SK-N-SH treated with all-trans-retinoic acid at 6 μM for 48 hours (cell line): ENCODE data around the gene GNMT.

ENCODE experiments used
- ATAC-seq: fragments of 200-7000 bp; cut with Tn5 transposase; 3 replicates; pipeline ENCODE4 v1.9.1; 2020; ENCODE audit warnings: mild to moderate bottlenecking, moderate library complexity
- ARNTL ChIP-seq: fragments of 450-650 bp; formaldehyde crosslinking; IDR thresholded peaks from 2 replicates; pipeline ENCODE4 v1.5.0; 2020; ENCODE audit warnings: low read depth, mild to moderate bottlenecking, moderate library complexity, borderline replicate concordance
- BACH2 ChIP-seq: fragments of 250-450 bp; sonication (Bioruptor Pico); IDR thresholded peaks from 2 replicates; pipeline ENCODE4 v1.9.0; 2021; ENCODE audit warnings: mild to moderate bottlenecking, borderline replicate concordance
- CSDC2 ChIP-seq: fragments of 250-450 bp; sonication (Bioruptor Pico); IDR thresholded peaks from 2 replicates; pipeline ENCODE4 v1.5.0; 2020; ENCODE audit warnings: mild to moderate bottlenecking, moderate library complexity
- GLIS3 ChIP-seq: fragments of 250-450 bp; sonication (Bioruptor Pico); IDR thresholded peaks from 2 replicates; pipeline ENCODE4 v1.5.0; 2020; ENCODE audit warnings: mild to moderate bottlenecking, moderate library complexity
- ISL1 ChIP-seq: fragments of 250-450 bp; sonication (Bioruptor Pico); IDR thresholded peaks from 2 replicates; pipeline ENCODE4 v2.1.2; 2022; ENCODE audit warnings: mild to moderate bottlenecking, moderate library complexity
- OSR1 ChIP-seq: fragments of 250-450 bp; sonication (Bioruptor Pico); IDR thresholded peaks from 2 replicates; pipeline ENCODE4 v1.8.0; 2022; ENCODE audit warnings: moderate library complexity, mild to moderate bottlenecking, inconsistent platforms
- PPARA ChIP-seq: fragments of 250-450 bp; sonication (Bioruptor Pico); IDR thresholded peaks from 2 replicates; pipeline ENCODE4 v1.5.0; 2020; ENCODE audit warnings: mild to moderate bottlenecking, borderline replicate concordance
- RARB ChIP-seq: fragments of 250-450 bp; sonication (Bioruptor Pico); IDR thresholded peaks from 2 replicates; pipeline ENCODE4 v1.8.0; 2021; ENCODE audit warnings: mild to moderate bottlenecking, moderate library complexity
- SNAI2 ChIP-seq: fragments of 250-450 bp; sonication (Bioruptor Pico); IDR thresholded peaks from 2 replicates; pipeline ENCODE4 v1.5.0; 2020; ENCODE audit warnings: mild to moderate bottlenecking, moderate library complexity
- TCF4 ChIP-seq: fragments of 250-450 bp; sonication (Bioruptor Pico); IDR thresholded peaks from 2 replicates; pipeline ENCODE4 v1.8.0; 2021; ENCODE audit warnings: mild to moderate bottlenecking, moderate library complexity, borderline replicate concordance
- TOX ChIP-seq: fragments of 250-450 bp; sonication (Bioruptor Pico); IDR thresholded peaks from 2 replicates; pipeline ENCODE4 v1.8.0; 2021; ENCODE audit warnings: mild to moderate bottlenecking, moderate library complexity, borderline replicate concordance
- ZC3H10 ChIP-seq: fragments of 250-450 bp; sonication (Bioruptor Pico); IDR thresholded peaks from 2 replicates; pipeline ENCODE4 v1.5.1; 2021; ENCODE audit warnings: mild to moderate bottlenecking, moderate library complexity
- ZFP3 ChIP-seq: fragments of 250-450 bp; sonication (Bioruptor Pico); IDR thresholded peaks from 2 replicates; pipeline ENCODE4 v1.5.0; 2020; ENCODE audit warnings: mild to moderate bottlenecking, moderate library complexity
- ZFP30 ChIP-seq: fragments of 450-650 bp; formaldehyde crosslinking; IDR thresholded peaks from 2 replicates; pipeline ENCODE4 v1.5.0; 2022; ENCODE audit warnings: mild to moderate bottlenecking, moderate library complexity
- ZNF565 ChIP-seq: fragments of 450-650 bp; formaldehyde crosslinking; conservative IDR thresholded peaks from 2 replicates; pipeline ENCODE4 v1.5.0; 2020; ENCODE audit warnings: low read depth, mild to moderate bottlenecking, moderate library complexity
- ZNF70 ChIP-seq: fragments of 450-650 bp; formaldehyde crosslinking; IDR thresholded peaks from 2 replicates; pipeline ENCODE4 v1.5.0; 2020; ENCODE audit warnings: mild to moderate bottlenecking, moderate library complexity
- ZNF8 ChIP-seq: fragments of 450-650 bp; formaldehyde crosslinking; IDR thresholded peaks from 2 replicates; pipeline ENCODE4 v1.5.0; 2020; ENCODE audit warnings: mild to moderate bottlenecking, moderate library complexity
- TF ChIP-seq, protein P1 (sequence below): fragments of 250-450 bp; sonication (Bioruptor Pico); IDR thresholded peaks from 2 replicates; pipeline ENCODE4 v1.8.0; 2021; ENCODE audit warnings: low read depth, mild to moderate bottlenecking, moderate library complexity, borderline replicate concordance
- TF ChIP-seq, protein P2 (sequence below): fragments of 250-450 bp; sonication (Bioruptor Pico); IDR thresholded peaks from 2 replicates; pipeline ENCODE4 v1.5.1; 2020; ENCODE audit warnings: low read depth, mild to moderate bottlenecking, moderate library complexity
- TF ChIP-seq, protein P3 (sequence below): fragments of 250-450 bp; sonication (Bioruptor Pico); IDR thresholded peaks from 2 replicates; pipeline ENCODE4 v1.5.1; 2021; ENCODE audit warnings: mild to moderate bottlenecking, moderate library complexity
- TF ChIP-seq, protein P4 (sequence below): fragments of 250-450 bp; sonication (Bioruptor Pico); IDR thresholded peaks from 2 replicates; pipeline ENCODE4 v1.5.0; 2020; ENCODE audit warnings: mild to moderate bottlenecking, moderate library complexity
- TF ChIP-seq, protein P5 (sequence below): fragments of 250-450 bp; sonication (Bioruptor Pico); IDR thresholded peaks from 2 replicates; pipeline ENCODE4 v1.8.0; 2020; ENCODE audit warnings: mild to moderate bottlenecking, moderate library complexity, borderline replicate concordance

GNMT gene

DNA sequence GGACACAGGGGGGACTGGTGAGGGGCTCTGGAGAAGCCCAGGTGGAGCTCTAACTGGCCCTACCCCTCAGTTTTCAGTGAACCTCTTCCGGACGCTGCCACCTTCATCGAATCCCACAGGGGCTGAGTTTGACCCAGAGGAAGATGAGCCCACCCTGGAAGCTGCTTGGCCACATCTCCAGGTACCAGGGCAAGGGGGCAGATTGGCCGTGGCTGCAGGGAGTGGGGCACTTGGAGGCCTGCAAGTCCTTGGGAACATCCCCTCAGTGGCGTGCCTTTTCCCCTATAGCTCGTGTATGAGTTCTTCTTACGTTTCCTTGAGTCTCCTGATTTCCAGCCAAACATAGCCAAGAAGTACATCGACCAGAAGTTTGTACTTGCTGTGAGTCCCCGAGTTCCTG, 46.6 kb downstream of the GNMT start:
- ATAC-seq, result no peak
- TF ChIP-seq ZNF565 (CRISPR knock-in tag), result no peak
- no peak for TF ChIP-seq BACH2 (CRISPR knock-in tag)
- TF ChIP-seq, protein P1, sequence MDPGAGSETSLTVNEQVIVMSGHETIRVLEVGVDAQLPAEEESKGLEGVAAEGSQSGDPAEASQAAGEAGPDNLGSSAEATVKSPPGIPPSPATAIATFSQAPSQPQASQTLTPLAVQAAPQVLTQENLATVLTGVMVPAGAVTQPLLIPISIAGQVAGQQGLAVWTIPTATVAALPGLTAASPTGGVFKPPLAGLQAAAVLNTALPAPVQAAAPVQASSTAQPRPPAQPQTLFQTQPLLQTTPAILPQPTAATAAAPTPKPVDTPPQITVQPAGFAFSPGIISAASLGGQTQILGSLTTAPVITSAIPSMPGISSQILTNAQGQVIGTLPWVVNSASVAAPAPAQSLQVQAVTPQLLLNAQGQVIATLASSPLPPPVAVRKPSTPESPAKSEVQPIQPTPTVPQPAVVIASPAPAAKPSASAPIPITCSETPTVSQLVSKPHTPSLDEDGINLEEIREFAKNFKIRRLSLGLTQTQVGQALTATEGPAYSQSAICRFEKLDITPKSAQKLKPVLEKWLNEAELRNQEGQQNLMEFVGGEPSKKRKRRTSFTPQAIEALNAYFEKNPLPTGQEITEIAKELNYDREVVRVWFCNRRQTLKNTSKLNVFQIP (CRISPR knock-in tag), result no peak
- no peak for TF ChIP-seq ZNF70
- no peak for TF ChIP-seq ZNF8 (CRISPR knock-in tag)
- no peak for TF ChIP-seq OSR1
- TF ChIP-seq, protein P2, sequence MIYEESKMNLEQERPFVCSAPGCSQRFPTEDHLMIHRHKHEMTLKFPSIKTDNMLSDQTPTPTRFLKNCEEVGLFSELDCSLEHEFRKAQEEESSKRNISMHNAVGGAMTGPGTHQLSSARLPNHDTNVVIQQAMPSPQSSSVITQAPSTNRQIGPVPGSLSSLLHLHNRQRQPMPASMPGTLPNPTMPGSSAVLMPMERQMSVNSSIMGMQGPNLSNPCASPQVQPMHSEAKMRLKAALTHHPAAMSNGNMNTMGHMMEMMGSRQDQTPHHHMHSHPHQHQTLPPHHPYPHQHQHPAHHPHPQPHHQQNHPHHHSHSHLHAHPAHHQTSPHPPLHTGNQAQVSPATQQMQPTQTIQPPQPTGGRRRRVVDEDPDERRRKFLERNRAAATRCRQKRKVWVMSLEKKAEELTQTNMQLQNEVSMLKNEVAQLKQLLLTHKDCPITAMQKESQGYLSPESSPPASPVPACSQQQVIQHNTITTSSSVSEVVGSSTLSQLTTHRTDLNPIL (CRISPR knock-in tag), result no peak
- TF ChIP-seq GLIS3 (CRISPR knock-in tag), result no peak
- TF ChIP-seq, protein P3, sequence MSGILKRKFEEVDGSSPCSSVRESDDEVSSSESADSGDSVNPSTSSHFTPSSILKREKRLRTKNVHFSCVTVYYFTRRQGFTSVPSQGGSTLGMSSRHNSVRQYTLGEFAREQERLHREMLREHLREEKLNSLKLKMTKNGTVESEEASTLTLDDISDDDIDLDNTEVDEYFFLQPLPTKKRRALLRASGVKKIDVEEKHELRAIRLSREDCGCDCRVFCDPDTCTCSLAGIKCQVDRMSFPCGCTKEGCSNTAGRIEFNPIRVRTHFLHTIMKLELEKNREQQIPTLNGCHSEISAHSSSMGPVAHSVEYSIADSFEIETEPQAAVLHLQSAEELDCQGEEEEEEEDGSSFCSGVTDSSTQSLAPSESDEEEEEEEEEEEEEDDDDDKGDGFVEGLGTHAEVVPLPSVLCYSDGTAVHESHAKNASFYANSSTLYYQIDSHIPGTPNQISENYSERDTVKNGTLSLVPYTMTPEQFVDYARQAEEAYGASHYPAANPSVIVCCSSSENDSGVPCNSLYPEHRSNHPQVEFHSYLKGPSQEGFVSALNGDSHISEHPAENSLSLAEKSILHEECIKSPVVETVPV (CRISPR knock-in tag), result no peak
- TF ChIP-seq ARNTL (CRISPR knock-in tag), result no peak
- no peak for TF ChIP-seq ZFP3 (CRISPR knock-in tag)
- TF ChIP-seq TOX (CRISPR knock-in tag), result no peak
- no peak for TF ChIP-seq CSDC2 (CRISPR knock-in tag)
- TF ChIP-seq, protein P4, sequence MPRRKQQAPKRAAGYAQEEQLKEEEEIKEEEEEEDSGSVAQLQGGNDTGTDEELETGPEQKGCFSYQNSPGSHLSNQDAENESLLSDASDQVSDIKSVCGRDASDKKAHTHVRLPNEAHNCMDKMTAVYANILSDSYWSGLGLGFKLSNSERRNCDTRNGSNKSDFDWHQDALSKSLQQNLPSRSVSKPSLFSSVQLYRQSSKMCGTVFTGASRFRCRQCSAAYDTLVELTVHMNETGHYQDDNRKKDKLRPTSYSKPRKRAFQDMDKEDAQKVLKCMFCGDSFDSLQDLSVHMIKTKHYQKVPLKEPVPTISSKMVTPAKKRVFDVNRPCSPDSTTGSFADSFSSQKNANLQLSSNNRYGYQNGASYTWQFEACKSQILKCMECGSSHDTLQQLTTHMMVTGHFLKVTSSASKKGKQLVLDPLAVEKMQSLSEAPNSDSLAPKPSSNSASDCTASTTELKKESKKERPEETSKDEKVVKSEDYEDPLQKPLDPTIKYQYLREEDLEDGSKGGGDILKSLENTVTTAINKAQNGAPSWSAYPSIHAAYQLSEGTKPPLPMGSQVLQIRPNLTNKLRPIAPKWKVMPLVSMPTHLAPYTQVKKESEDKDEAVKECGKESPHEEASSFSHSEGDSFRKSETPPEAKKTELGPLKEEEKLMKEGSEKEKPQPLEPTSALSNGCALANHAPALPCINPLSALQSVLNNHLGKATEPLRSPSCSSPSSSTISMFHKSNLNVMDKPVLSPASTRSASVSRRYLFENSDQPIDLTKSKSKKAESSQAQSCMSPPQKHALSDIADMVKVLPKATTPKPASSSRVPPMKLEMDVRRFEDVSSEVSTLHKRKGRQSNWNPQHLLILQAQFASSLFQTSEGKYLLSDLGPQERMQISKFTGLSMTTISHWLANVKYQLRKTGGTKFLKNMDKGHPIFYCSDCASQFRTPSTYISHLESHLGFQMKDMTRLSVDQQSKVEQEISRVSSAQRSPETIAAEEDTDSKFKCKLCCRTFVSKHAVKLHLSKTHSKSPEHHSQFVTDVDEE, result no peak
- TF ChIP-seq PPARA (CRISPR knock-in tag), result no peak
- TF ChIP-seq, protein P5, sequence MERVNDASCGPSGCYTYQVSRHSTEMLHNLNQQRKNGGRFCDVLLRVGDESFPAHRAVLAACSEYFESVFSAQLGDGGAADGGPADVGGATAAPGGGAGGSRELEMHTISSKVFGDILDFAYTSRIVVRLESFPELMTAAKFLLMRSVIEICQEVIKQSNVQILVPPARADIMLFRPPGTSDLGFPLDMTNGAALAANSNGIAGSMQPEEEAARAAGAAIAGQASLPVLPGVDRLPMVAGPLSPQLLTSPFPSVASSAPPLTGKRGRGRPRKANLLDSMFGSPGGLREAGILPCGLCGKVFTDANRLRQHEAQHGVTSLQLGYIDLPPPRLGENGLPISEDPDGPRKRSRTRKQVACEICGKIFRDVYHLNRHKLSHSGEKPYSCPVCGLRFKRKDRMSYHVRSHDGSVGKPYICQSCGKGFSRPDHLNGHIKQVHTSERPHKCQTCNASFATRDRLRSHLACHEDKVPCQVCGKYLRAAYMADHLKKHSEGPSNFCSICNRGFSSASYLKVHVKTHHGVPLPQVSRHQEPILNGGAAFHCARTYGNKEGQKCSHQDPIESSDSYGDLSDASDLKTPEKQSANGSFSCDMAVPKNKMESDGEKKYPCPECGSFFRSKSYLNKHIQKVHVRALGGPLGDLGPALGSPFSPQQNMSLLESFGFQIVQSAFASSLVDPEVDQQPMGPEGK (CRISPR knock-in tag), result no peak
- TF ChIP-seq TCF4, result no peak
- TF ChIP-seq ISL1 (CRISPR knock-in tag), result no peak

DNA sequence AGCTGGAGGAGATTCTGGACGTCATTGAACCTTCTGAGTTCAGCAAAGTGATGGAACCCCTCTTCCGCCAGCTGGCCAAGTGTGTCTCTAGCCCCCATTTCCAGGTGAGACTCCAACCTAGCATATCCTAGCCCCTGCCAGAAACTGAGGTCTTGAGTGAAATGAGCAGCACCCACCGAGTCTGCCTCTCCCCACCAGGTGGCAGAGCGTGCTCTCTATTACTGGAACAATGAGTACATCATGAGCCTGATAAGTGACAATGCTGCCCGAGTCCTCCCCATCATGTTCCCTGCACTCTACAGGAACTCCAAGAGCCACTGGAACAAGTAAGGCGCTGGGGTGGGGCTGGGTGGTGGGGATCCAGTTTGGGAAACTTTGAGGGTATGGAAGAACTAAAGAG, 48.6 kb downstream of the GNMT start:
- TF ChIP-seq ISL1 (CRISPR knock-in tag), result no peak
- TF ChIP-seq ZFP30 (CRISPR knock-in tag), result no peak
- no peak for TF ChIP-seq GLIS3 (CRISPR knock-in tag)
- no peak for TF ChIP-seq ZFP3 (CRISPR knock-in tag)
- no peak for TF ChIP-seq ZNF8 (CRISPR knock-in tag)
- no peak for TF ChIP-seq TCF4
- no peak for TF ChIP-seq ARNTL (CRISPR knock-in tag)
- TF ChIP-seq CSDC2 (CRISPR knock-in tag), result no peak
- TF ChIP-seq, protein P5 (CRISPR knock-in tag), result no peak
- no peak for TF ChIP-seq PPARA (CRISPR knock-in tag)
- no peak for TF ChIP-seq OSR1
- no peak for TF ChIP-seq TOX (CRISPR knock-in tag)
- TF ChIP-seq SNAI2 (CRISPR knock-in tag), result no peak
- TF ChIP-seq ZNF565 (CRISPR knock-in tag), result no peak
- TF ChIP-seq, protein P2 (CRISPR knock-in tag), result no peak
- no peak for TF ChIP-seq ZC3H10 (CRISPR knock-in tag)
- TF ChIP-seq RARB (CRISPR knock-in tag), result no peak
- TF ChIP-seq BACH2 (CRISPR knock-in tag), result no peak
- TF ChIP-seq, protein P1 (CRISPR knock-in tag), result no peak
- TF ChIP-seq ZNF70, result no peak
- no peak for ATAC-seq
